ENCODE results near the gene TACO1.

The TACO1 gene

GRCh38 chr17:63596856-63597586, 3.7 kb upstream of the TACO1 start:
- no peak for DNase-seq (ENCODE audit: low read depth, low spot score)
- H3K27ac ChIP-seq = no peak overlapping the region

GRCh38 chr17:63598281-63598680, 2.4 kb upstream of the TACO1 start:
- DNase-seq (ENCODE audit: low read depth, low spot score) = no peak
- no peak overlapping the region for H3K27ac ChIP-seq

- no peak for DNase-seq (ENCODE audit: low read depth, low spot score)
- H3K27ac ChIP-seq = no peak overlapping the region
These were observed 1.0 kb downstream of the TACO1 start for GRCh38 chr17:63601439-63602371.

- no peak overlapping the region for H3K27ac ChIP-seq
- DNase-seq (ENCODE audit: low read depth, low spot score) = no peak
These were observed 9.3 kb downstream of the TACO1 start for GRCh38 chr17:63609816-63610573.

GRCh38 chr17:63610854-63611253, 10.2 kb downstream of the TACO1 start:
- no peak overlapping the region for H3K27ac ChIP-seq
- no peak for DNase-seq (ENCODE audit: low read depth, low spot score)

- DNase-seq (ENCODE audit: low read depth, low spot score) = no peak
These were observed 10.7 kb downstream of the TACO1 start for GRCh38 chr17:63611354-63611753.

GRCh38 chr17:63613663-63614062, 13.0 kb downstream of the TACO1 start:
- no peak overlapping the region for H3K27ac ChIP-seq
- DNase-seq (ENCODE audit: low read depth, low spot score) = no peak

More at GRCh38 chr17:63611354-63611753, 10.7 kb downstream of the TACO1 start:
- H3K27ac ChIP-seq = no peak overlapping the region

- peak overlapping the region; percentile 29 for H3K27ac ChIP-seq
- DNase-seq (ENCODE audit: low read depth, low spot score) = no peak
These were observed 20.6 kb downstream of the TACO1 start for GRCh38 chr17:63621229-63621683.

GRCh38 chr17:63621684-63622573, 21.2 kb downstream of the TACO1 start, which contains the start of gene MAP3K3:
TSS of gene MAP3K3 (plus strand) at chr17:63622417. CDS start at chr17:63622760, 343 bp downstream.
- peak within 1 kb of the TSS; percentile 47 for H3K27ac ChIP-seq
- DNase-seq (ENCODE audit: low read depth, low spot score) = peak; percentile 99

- H3K27ac ChIP-seq = peak overlapping the region; percentile 47
- no peak for DNase-seq (ENCODE audit: low read depth, low spot score)
These were observed 22.1 kb downstream of the TACO1 start for GRCh38 chr17:63622574-63623390.

GRCh38 chr17:63623786-63624530, 23.3 kb downstream of the TACO1 start:
- H3K27ac ChIP-seq = no peak overlapping the region
- no peak for DNase-seq (ENCODE audit: low read depth, low spot score)

GRCh38 chr17:63624531-63624880, 23.8 kb downstream of the TACO1 start:
- DNase-seq (ENCODE audit: low read depth, low spot score) = no peak
- no peak overlapping the region for H3K27ac ChIP-seq

- DNase-seq (ENCODE audit: low read depth, low spot score) = no peak
- H3K27ac ChIP-seq = no peak overlapping the region
These were observed 26.0 kb downstream of the TACO1 start for GRCh38 chr17:63626551-63627180.

- no peak overlapping the region for H3K27ac ChIP-seq
- no peak for DNase-seq (ENCODE audit: low read depth, low spot score)
These were observed 28.9 kb downstream of the TACO1 start for GRCh38 chr17:63629627-63630026.

- H3K27ac ChIP-seq = no peak overlapping the region
- DNase-seq (ENCODE audit: low read depth, low spot score) = no peak
These were observed 30.4 kb downstream of the TACO1 start for GRCh38 chr17:63631062-63631461.

- no peak for DNase-seq (ENCODE audit: low read depth, low spot score)
- H3K27ac ChIP-seq = no peak overlapping the region
These were observed 30.9 kb downstream of the TACO1 start for GRCh38 chr17:63631626-63632025.

GRCh38 chr17:63633742-63634141, 33.0 kb downstream of the TACO1 start:
- no peak for DNase-seq (ENCODE audit: low read depth, low spot score)
- no peak overlapping the region for H3K27ac ChIP-seq

- no peak for DNase-seq (ENCODE audit: low read depth, low spot score)
- H3K27ac ChIP-seq = no peak overlapping the region
These were observed 33.5 kb downstream of the TACO1 start for GRCh38 chr17:63634163-63634562.
